Calu3 (cell line): ENCODE measurements around the gene PPP1CA. TPM values are rescaled to one million over a fixed set of nuclear protein-coding genes. Genes with fewer than 3 reads are reported as not detected.

Source experiments
- BruUV-seq: library from RNA; stranded (reverse); fragments of 400-500 nt; replicated peaks from 2 replicates; lab custom pipeline; 2021; lab: Mats Ljungman, UMichigan
- CTCF ChIA-PET: fragments of 300-600 bp; sonication (Branson Sonifier 250); formaldehyde crosslinking; loops from one replicate; lab custom pipeline; 2022; ENCODE audit warnings: antibody characterized with exemption; lab: Charles Lee
- DNase-seq: peaks from one replicate; pipeline ENCODE4 v3.0.0; 2022
- H3K27ac Mint-ChIP-seq: one replicate; pipeline ENCODE4 v1.8.0; 2022; ENCODE audit warnings: mixed read lengths; ENCODE audit not compliant: unreplicated experiment
- H3K27me3 Mint-ChIP-seq: one replicate; pipeline ENCODE4 v1.8.0; 2022; ENCODE audit warnings: mixed read lengths; ENCODE audit not compliant: unreplicated experiment
- H3K36me3 Mint-ChIP-seq: one replicate; pipeline ENCODE4 v1.8.0; 2022; ENCODE audit warnings: mild to moderate bottlenecking, moderate library complexity, mixed read lengths; ENCODE audit not compliant: insufficient read depth, unreplicated experiment
- H3K4me1 Mint-ChIP-seq: one replicate; pipeline ENCODE4 v1.8.0; 2022; ENCODE audit warnings: mild to moderate bottlenecking, low read depth, mixed read lengths; ENCODE audit not compliant: unreplicated experiment
- H3K4me3 Mint-ChIP-seq: one replicate; pipeline ENCODE4 v1.8.0; 2022; ENCODE audit warnings: mild to moderate bottlenecking, low read depth, moderate library complexity, mixed read lengths; ENCODE audit not compliant: unreplicated experiment
- H3K9me3 Mint-ChIP-seq: one replicate; pipeline ENCODE4 v1.8.0; 2022; ENCODE audit warnings: low read depth, mixed read lengths; ENCODE audit not compliant: unreplicated experiment
- CTCF ChIP-seq: fragments of 200-600 bp; IDR thresholded peaks from one replicate; pipeline ENCODE4 v1.8.0; 2022; ENCODE audit warnings: antibody characterized with exemption; ENCODE audit not compliant: unreplicated experiment
- intact Hi-C: fragments of 100-400 bp; cut with micrococcal nuclease; formaldehyde crosslinking; loops from one replicate; pipeline ENCODE4 v1.10.0; 2022; ENCODE audit not compliant: unreplicated experiment
- total RNA-seq: library from RNA; stranded (reverse); gene quantifications from 2 replicates; pipeline ENCODE4 v1.2.3, GENCODE V29; 2022

Gene PPP1CA
- total RNA-seq, 1 experiment from 2014 or later = 180 TPM

GRCh38 chr11:67351275-67352005 lies 50.2 kb downstream of the PPP1CA start:
- BruUV-seq = no TSS peak
- no peaks in the 10 kb centered on the region for H3K27me3 Mint-ChIP-seq
- TF ChIP-seq CTCF = peak; percentile 88
- H3K4me1 Mint-ChIP-seq = peaks cover 58% of the 10 kb centered on the region
- H3K27ac Mint-ChIP-seq = no peak overlapping the region
- intact Hi-C loops = loop anchor here (5.0 to 10.0 kb wide), 2 partner anchors 41 to 153 kb away; partner anchors contain the start of genes CDK2AP2, PITPNM1 and RAD9A
- no peaks in the 10 kb centered on the region for H3K9me3 Mint-ChIP-seq
- H3K4me3 Mint-ChIP-seq = peak overlapping the region; percentile 31
- CTCF ChIA-PET = interaction anchor here (0.5 to 1.7 kb wide), 6 partner anchors 19 to 226 kb away, joined by 3 to 20 read pairs (median 5); partner anchors contain the start of gene CLCF1
- peak; percentile 71 for DNase-seq
- H3K36me3 Mint-ChIP-seq = peaks cover 40% of the 10 kb centered on the region

GRCh38 chr11:67349928-67350465 lies 51.7 kb downstream of the PPP1CA start:
- peak overlapping the region; percentile 45 for H3K27ac Mint-ChIP-seq
- DNase-seq = no peak

GRCh38 chr11:67349457-67349856 lies 52.2 kb downstream of the PPP1CA start:
- intact Hi-C loops = loop anchor here (5.0 kb wide), 1 partner anchor 33 kb away; no protein-coding TSS in a partner anchor
- H3K27ac Mint-ChIP-seq = peak overlapping the region; percentile 45

More at GRCh38 chr11:67349928-67350465, 51.7 kb downstream of the PPP1CA start:
- CTCF ChIA-PET = interaction anchor here (0.6 kb wide), 1 partner anchor 796 kb away, joined by 8 read pairs; no protein-coding TSS in a partner anchor
- H3K27me3 Mint-ChIP-seq = no peaks in the 10 kb centered on the region
- intact Hi-C loops = loop anchor here (5.0 to 10.0 kb wide), 3 partner anchors 32 to 155 kb away; partner anchors contain the start of genes CDK2AP2, PITPNM1 and RAD9A
- no peak for TF ChIP-seq CTCF
- H3K4me1 Mint-ChIP-seq = peaks cover 58% of the 10 kb centered on the region
- no TSS peak for BruUV-seq
- peaks cover 47% of the 10 kb centered on the region for H3K36me3 Mint-ChIP-seq
- H3K9me3 Mint-ChIP-seq = no peaks in the 10 kb centered on the region
- no peak overlapping the region for H3K4me3 Mint-ChIP-seq

More at GRCh38 chr11:67349457-67349856, 52.2 kb downstream of the PPP1CA start:
- no peak for DNase-seq
- Mint-ChIP-seq H3K4me1 (peaks cover 58% of the 10 kb centered on the region), H3K4me3 (no peak overlapping the region), H3K36me3 (peaks cover 45% of the 10 kb centered on the region), H3K9me3 (no peaks in the 10 kb centered on the region), H3K27me3 (no peaks in the 10 kb centered on the region)
- BruUV-seq = no TSS peak
- no peak for TF ChIP-seq CTCF
- CTCF ChIA-PET = no interaction called here
